Stimulated activated CD8-positive, alpha-beta memory T cell treated with anti-CD3 and anti-CD28 coated beads, Interleukin-15, amount 100 ng/mL, for 48 hours (primary cell): ENCODE data around the gene FKBP3.
"Not testable (repeated sequence)": the region's sequence is repeated elsewhere in the genome, so short reads cannot be mapped to it uniquely, and the experiment has no call there.

Experiments
- DNase-seq, 2 donors: peaks; one replicate each; pipeline ENCODE4 v3.0.0-alpha.2; 2020; ENCODE audit warnings: low read depth in 2 of 2

Gene FKBP3

GRCh38 chr14:45112896-45113781 lies 21.1 kb downstream of the FKBP3 start:
- DNase-seq, result no peak

- no peak for DNase-seq
Observed at GRCh38 chr14:45104561-45104960, 29.7 kb downstream of the FKBP3 start.

GRCh38 chr14:45103806-45104205 lies 30.5 kb downstream of the FKBP3 start:
- no peak for DNase-seq

GRCh38 chr14:45096218-45096617 lies 38.1 kb downstream of the FKBP3 start:
- no peak for DNase-seq

- DNase-seq, result no peak
Observed at GRCh38 chr14:45095143-45095542, 39.1 kb downstream of the FKBP3 start.

GRCh38 chr14:45094275-45094674 lies 40.0 kb downstream of the FKBP3 start:
- no peak for DNase-seq

- no peak for DNase-seq
Observed at GRCh38 chr14:45091710-45092109, 42.6 kb downstream of the FKBP3 start.

- peak in 1 of 2 donors; percentile 4 for DNase-seq
Observed at GRCh38 chr14:45089813-45090212, 44.5 kb downstream of the FKBP3 start.

GRCh38 chr14:45084946-45085346 lies 49.3 kb downstream of the FKBP3 start:
- no peak for DNase-seq

- peak; percentile 93 to 95 for DNase-seq
Observed at GRCh38 chr14:45083976-45084722, 50.1 kb downstream of the FKBP3 start, which contains the start of gene PRPF39. Gene PRPF39, plus strand, starts transcription at chr14:45084116. Its CDS starts 11,124 bp downstream, at chr14:45095240.

GRCh38 chr14:45083617-45083975 lies 50.7 kb downstream of the FKBP3 start:
- no peak for DNase-seq

GRCh38 chr14:45082420-45082819 lies 51.9 kb downstream of the FKBP3 start:
- DNase-seq, result no peak

GRCh38 chr14:45081096-45081495 lies 53.2 kb downstream of the FKBP3 start:
- not testable (repeated sequence) for DNase-seq

GRCh38 chr14:45080416-45080968 lies 53.8 kb downstream of the FKBP3 start:
- DNase-seq, result not testable (repeated sequence)

GRCh38 chr14:45078323-45078722 lies 56.0 kb downstream of the FKBP3 start:
- no peak for DNase-seq

GRCh38 chr14:45073231-45073879 lies 60.9 kb downstream of the FKBP3 start:
- no peak for DNase-seq

- no peak for DNase-seq
Observed at GRCh38 chr14:45072126-45072525, 62.2 kb downstream of the FKBP3 start.

- no peak for DNase-seq
Observed at GRCh38 chr14:45070215-45070614, 64.1 kb downstream of the FKBP3 start.

- DNase-seq, result no peak
Observed at GRCh38 chr14:45068396-45068795, 65.9 kb downstream of the FKBP3 start.

- DNase-seq, result no peak
Observed at GRCh38 chr14:45066667-45067066, 67.6 kb downstream of the FKBP3 start.

- DNase-seq, result no peak
Observed at GRCh38 chr14:45065956-45066355, 68.3 kb downstream of the FKBP3 start.
